Sigmoid colon (tissue), 4 donors: Measurements from ENCODE around the gene ZNF282.

Experiments used
- EP300 ChIP-seq, 4 donors: sonication (generic); formaldehyde crosslinking; IDR thresholded peaks; one replicate each; pipeline ENCODE4 v1.6.1; 2017; ENCODE audit warnings: antibody characterized with exemption in 4 of 4
- POLR2A ChIP-seq, 2 donors: fragments of 450-650 bp; IDR thresholded peaks; one replicate each; pipeline ENCODE4 v1.6.1; 2016; ENCODE audit warnings: antibody characterized with exemption in 2 of 2, mild to moderate bottlenecking in 2 of 2, moderate library complexity in 2 of 2
- POLR2AphosphoS5 ChIP-seq, 4 donors: sonication (generic); formaldehyde crosslinking; IDR thresholded peaks; one replicate each; pipeline ENCODE4 v1.6.1; 2017; ENCODE audit warnings: antibody characterized with exemption in 4 of 4
- TF ChIP-seq, protein P1 (sequence below), 4 experiments: fragments of 450-650 bp in 3 of 4; fragments of 200-600 bp in 1 of 4; IDR thresholded peaks; one replicate each; pipeline ENCODE4 v1.5.1; 2016 to 2019; ENCODE audit warnings: antibody characterized with exemption in 4 of 4, mild to moderate bottlenecking in 3 of 4, moderate library complexity in 2 of 4

DNA sequence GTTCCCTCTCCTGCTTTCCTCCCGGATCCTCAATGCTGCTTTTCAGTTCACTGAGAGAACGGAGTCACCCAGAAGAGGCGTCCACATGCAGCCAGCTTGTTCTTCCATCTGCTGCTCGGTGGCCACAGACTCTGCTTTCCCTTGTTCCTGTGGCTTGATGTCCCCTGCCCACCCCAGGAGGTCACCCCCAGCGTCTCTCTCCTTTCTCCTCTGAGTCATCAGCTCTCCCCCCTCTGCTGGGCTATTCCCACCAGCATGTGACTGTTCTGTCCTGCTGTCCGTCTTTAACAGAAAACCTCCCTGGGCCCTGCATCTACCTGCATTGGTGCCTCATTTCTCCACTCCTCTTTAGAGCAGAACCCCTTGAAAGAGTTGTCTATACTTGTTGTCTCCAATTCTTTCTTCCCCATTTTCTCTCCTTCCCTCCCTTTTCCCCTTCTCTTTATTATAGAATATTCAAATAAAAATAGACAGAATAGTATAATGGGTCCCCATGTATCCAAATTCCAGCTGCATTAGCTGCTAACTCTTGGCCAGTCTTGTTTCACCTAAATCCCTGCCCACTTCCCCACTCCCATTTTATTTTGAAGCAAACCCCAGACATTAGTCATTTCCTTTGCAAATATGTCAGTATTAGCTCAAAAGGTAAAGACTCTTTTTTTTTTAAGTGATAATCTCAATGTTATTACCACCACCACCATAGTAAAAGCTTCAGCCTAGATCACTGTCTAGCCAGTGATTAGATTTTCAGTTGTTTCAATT is 4.1 kb downstream of the ZNF282 start:
- no peak for TF ChIP-seq POLR2A (IDR thresholded peaks at IDR 0.05)
- TF ChIP-seq, protein P1, sequence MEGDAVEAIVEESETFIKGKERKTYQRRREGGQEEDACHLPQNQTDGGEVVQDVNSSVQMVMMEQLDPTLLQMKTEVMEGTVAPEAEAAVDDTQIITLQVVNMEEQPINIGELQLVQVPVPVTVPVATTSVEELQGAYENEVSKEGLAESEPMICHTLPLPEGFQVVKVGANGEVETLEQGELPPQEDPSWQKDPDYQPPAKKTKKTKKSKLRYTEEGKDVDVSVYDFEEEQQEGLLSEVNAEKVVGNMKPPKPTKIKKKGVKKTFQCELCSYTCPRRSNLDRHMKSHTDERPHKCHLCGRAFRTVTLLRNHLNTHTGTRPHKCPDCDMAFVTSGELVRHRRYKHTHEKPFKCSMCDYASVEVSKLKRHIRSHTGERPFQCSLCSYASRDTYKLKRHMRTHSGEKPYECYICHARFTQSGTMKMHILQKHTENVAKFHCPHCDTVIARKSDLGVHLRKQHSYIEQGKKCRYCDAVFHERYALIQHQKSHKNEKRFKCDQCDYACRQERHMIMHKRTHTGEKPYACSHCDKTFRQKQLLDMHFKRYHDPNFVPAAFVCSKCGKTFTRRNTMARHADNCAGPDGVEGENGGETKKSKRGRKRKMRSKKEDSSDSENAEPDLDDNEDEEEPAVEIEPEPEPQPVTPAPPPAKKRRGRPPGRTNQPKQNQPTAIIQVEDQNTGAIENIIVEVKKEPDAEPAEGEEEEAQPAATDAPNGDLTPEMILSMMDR (IDR thresholded peaks at IDR 0.05): no peak
- TF ChIP-seq POLR2AphosphoS5 (IDR thresholded peaks at IDR 0.05): no peak
- TF ChIP-seq EP300 (IDR thresholded peaks at IDR 0.05): no peak
